Common myeloid progenitor, CD34-positive (primary cell): ENCODE results near the gene IGSF21.

ENCODE experiments used
- CTCF ChIA-PET: fragments of 350-600 bp; sonication (Branson Sonifier 250); formaldehyde crosslinking; loops from one replicate; lab custom pipeline; 2021; ENCODE audit warnings: antibody characterized with exemption; lab: Charles Lee
- POLR2A ChIA-PET: fragments of 350-600 bp; sonication (Branson Sonifier 250); formaldehyde crosslinking; loops from one replicate; lab custom pipeline; 2021; ENCODE audit warnings: antibody characterized with exemption; lab: Charles Lee
- DNase-seq, 3 donors: peaks; one replicate each; pipeline versions ENCODE4 v3.0.0 to v3.0.0-alpha.2; 2013
- H3K27ac ChIP-seq, 2 experiments: 1 replicate in 1 of 2; 2 replicates in 1 of 2; pipeline ENCODE4 v1.7.0; 2013; ENCODE audit warnings: inconsistent platforms in 2 of 2, low read length in 2 of 2, mild to moderate bottlenecking in 2 of 2, low read depth in 1 of 2, moderate library complexity in 1 of 2; ENCODE audit not compliant: severe bottlenecking in 2 of 2, insufficient read depth in 1 of 2, poor library complexity in 1 of 2
- H3K27me3 ChIP-seq, 5 experiments: replicated peaks in 2 of 5; 1 replicate in 3 of 5; 2 replicates in 2 of 5; pipeline versions ENCODE4 v1.6.1 to v1.7.0; 2013; ENCODE audit warnings: low read length in 4 of 5, mild to moderate bottlenecking in 2 of 5, moderate library complexity in 2 of 5, inconsistent platforms in 1 of 5; ENCODE audit not compliant: insufficient read depth in 5 of 5, control insufficient read depth in 4 of 5
- H3K36me3 ChIP-seq, 4 experiments: 1 replicate in 2 of 4; 2 replicates in 2 of 4; pipeline versions ENCODE4 v1.6.1 to v1.7.0; 2013; ENCODE audit warnings: low read length in 3 of 4, control low read depth in 1 of 4, mild to moderate bottlenecking in 1 of 4; ENCODE audit not compliant: control insufficient read depth in 4 of 4, insufficient read depth in 4 of 4
- H3K4me1 ChIP-seq, 4 experiments: 1 replicate in 3 of 4; 2 replicates in 1 of 4; pipeline versions ENCODE4 v1.6.1 to v1.7.1; 2013; ENCODE audit warnings: low read length in 3 of 4, mild to moderate bottlenecking in 3 of 4, control low read depth in 1 of 4, inconsistent platforms in 1 of 4, moderate library complexity in 1 of 4; ENCODE audit not compliant: control insufficient read depth in 4 of 4, insufficient read depth in 4 of 4; ENCODE audit errors: control extremely low read depth in 1 of 4
- H3K4me3 ChIP-seq, 7 experiments: 1 replicate in 4 of 7; 2 replicates in 3 of 7; pipeline versions ENCODE4 v1.5.1 to v1.7.0; 2013; ENCODE audit warnings: mild to moderate bottlenecking in 7 of 7, low read length in 6 of 7, moderate library complexity in 6 of 7, inconsistent platforms in 2 of 7, low read depth in 2 of 7, control low read depth in 1 of 7; ENCODE audit not compliant: insufficient read depth in 4 of 7, control insufficient read depth in 1 of 7; ENCODE audit errors: extremely low read depth in 1 of 7
- H3K9me3 ChIP-seq, 5 experiments: 1 replicate in 4 of 5; 2 replicates in 1 of 5; pipeline versions ENCODE4 v1.6.1 to v1.7.1; 2013; ENCODE audit warnings: low read length in 4 of 5, mild to moderate bottlenecking in 2 of 5, inconsistent platforms in 1 of 5, low read depth in 1 of 5, moderate library complexity in 1 of 5; ENCODE audit not compliant: control insufficient read depth in 4 of 5, insufficient read depth in 2 of 5; ENCODE audit errors: control extremely low read depth in 1 of 5
- WGBS: methylation state at CpG from one replicate; pipeline ENCODE4 v1.1.5; 2013; ENCODE audit not compliant: insufficient coverage; 5-methylcytosine and 5-hydroxymethylcytosine counted together

IGSF21 gene

DNA sequence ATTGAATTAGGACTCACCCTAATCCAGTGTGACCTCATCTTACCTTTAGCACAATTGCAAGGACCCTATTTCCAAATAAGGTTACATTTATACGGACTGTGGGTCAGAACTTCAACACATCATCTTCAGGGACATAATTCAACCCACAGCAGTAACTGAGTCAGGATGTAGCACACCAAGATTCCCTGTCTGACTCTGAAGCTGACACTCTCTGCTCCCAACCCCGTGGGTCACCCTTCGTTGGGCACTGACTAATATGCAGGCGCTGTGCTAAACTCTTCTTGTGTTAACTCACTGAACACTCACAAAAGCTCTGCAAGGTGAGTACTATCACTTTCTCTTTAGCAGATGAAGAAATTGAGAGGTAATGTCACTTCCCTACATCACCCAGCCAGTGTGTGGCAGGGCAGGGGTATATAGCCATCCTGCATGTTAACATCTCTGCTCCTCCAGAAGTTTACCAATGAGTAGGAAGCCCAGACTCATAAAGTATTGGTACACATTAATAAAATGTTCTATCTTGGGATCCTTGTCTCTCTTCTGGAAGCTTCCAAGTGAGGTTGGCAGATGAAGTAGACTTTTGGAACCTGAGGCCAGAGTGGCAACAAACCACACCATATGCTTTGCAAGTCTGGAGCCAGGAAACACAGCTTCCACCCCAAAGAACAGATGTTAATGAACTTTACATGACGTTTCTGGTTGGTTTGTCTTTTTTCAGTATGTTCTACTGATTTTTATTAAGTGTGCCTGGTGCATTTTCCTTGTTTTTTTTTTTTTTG is 233.9 kb downstream of the IGSF21 start:
- POLR2A ChIA-PET = no interaction called here
- Histone ChIP-seq H3K9me3 (no peaks in the 10 kb centered on the region), H3K36me3 (no peaks in the 10 kb centered on the region), H3K27me3 (peaks cover 0 to 11% (median 0%) of the 10 kb centered on the region in 5 experiments), H3K4me3 (no peak overlapping the region), H3K27ac (no peak overlapping the region), H3K4me1 (no peaks in the 10 kb centered on the region)
- WGBS = 87% methylated on average over 4 of the region's 5 CpGs
- CTCF ChIA-PET = no interaction called here
- no peak for DNase-seq

DNA sequence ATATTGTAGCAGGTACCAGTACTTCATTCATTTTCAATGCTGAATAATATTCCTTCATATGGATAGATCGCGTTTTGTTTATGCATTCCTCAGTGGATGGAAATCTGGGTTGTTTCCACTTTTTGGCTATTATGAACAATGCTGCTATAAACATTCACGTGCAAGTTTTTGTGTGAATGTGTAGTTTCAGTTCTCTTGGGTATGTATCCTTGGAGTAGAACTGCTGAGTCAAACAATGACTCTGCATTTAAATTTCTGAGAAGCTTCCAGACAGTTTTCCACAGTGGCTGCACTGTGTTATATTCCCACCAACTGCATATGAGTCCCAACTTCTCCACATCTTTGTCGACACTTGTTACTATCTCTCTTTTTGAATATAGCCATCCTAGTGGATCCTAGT is 235.1 kb downstream of the IGSF21 start:
- H3K4me3 ChIP-seq = no peak overlapping the region
- 86% methylated on average over 1 of the region's 4 CpGs for WGBS
- no peak for DNase-seq
- H3K36me3 ChIP-seq = no peaks in the 10 kb centered on the region
- CTCF ChIA-PET = no interaction called here
- no peaks in the 10 kb centered on the region for H3K9me3 ChIP-seq
- POLR2A ChIA-PET = no interaction called here
- H3K27ac ChIP-seq = no peak overlapping the region
- peaks cover 0 to 11% (median 0%) of the 10 kb centered on the region in 5 experiments for H3K27me3 ChIP-seq
- no peaks in the 10 kb centered on the region for H3K4me1 ChIP-seq

DNA sequence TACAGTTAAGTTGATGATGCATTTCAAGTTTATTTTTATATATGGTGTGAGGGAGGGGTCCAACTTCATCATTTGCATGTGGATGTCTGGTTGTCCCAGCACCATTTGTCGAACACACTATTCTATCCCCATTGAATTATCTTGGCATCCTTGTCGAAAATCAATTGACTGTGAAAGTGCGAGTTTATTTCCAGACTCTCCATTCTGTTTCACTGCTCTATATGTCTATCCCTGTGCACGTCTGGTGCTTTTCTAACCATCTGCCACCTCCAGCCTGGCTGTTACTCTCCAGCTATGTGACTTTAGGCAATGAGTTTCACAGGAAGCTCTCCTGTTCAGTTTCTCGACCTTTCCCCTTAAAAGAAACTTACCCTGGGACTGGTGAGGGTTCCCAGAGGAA is 236.0 kb downstream of the IGSF21 start:
- Histone ChIP-seq H3K27me3 (peaks cover 0 to 17% (median 0%) of the 10 kb centered on the region in 5 experiments), H3K27ac (no peak overlapping the region), H3K4me1 (no peaks in the 10 kb centered on the region), H3K9me3 (no peaks in the 10 kb centered on the region), H3K36me3 (no peaks in the 10 kb centered on the region), H3K4me3 (no peak overlapping the region)
- POLR2A ChIA-PET = no interaction called here
- DNase-seq = no peak
- 85% methylated on average over 5 of the region's 5 CpGs for WGBS
- CTCF ChIA-PET = no interaction called here

DNA sequence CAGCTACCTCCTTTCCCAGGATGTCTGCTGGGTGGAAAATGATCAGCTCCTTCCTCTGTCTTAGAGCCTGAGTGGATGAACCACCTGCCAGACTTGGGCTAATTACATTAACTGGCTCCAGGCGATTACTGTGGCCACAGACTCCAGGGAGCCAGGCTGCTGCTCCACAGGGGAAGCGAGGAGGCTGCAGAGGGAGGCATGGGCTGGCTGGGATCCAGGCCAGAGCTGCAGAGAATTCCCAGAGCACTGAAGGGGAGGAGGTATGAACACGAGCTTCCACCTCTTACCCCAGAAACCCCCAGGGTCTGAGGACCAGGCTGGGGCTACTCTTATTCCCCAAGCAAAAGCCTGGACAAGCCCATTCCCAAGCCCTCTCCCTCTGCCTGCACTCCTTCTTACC is 237.2 kb downstream of the IGSF21 start:
- CTCF ChIA-PET = no interaction called here
- Histone ChIP-seq H3K27ac (no peak overlapping the region), H3K4me1 (no peaks in the 10 kb centered on the region), H3K9me3 (no peaks in the 10 kb centered on the region), H3K27me3 (peaks cover 0 to 18% (median 0%) of the 10 kb centered on the region in 5 experiments), H3K4me3 (no peak overlapping the region), H3K36me3 (no peaks in the 10 kb centered on the region)
- POLR2A ChIA-PET = no interaction called here
- DNase-seq = no peak
- WGBS = 54% methylated on average over 3 of the region's 3 CpGs

DNA sequence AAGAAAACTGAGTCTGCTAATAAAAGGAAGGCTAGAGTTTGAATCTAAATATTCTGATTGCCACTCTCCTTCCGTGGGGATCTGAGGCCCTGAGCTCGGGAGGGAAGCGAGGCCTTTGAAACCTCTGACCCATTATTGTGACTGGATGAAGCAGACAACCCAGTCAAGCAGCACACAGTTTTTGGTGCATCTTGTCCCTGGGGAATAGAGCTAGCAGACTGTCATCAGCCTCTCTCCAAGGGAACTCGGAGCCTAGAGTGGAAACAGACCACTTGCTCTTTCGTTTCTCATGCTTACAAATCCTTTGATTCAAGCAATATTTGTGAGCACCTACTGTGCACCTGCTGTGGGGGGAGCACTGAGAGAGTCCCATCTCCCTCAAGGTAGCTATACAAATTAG is 240.0 kb downstream of the IGSF21 start:
- Histone ChIP-seq H3K27ac (no peak overlapping the region), H3K36me3 (no peaks in the 10 kb centered on the region), H3K4me3 (no peak overlapping the region), H3K27me3 (peaks cover 0 to 41% (median 3%) of the 10 kb centered on the region in 5 experiments), H3K9me3 (no peaks in the 10 kb centered on the region), H3K4me1 (no peaks in the 10 kb centered on the region)
- CTCF ChIA-PET = no interaction called here
- no peak for DNase-seq
- POLR2A ChIA-PET = no interaction called here
- WGBS = 89% methylated on average over 4 of the region's 5 CpGs

DNA sequence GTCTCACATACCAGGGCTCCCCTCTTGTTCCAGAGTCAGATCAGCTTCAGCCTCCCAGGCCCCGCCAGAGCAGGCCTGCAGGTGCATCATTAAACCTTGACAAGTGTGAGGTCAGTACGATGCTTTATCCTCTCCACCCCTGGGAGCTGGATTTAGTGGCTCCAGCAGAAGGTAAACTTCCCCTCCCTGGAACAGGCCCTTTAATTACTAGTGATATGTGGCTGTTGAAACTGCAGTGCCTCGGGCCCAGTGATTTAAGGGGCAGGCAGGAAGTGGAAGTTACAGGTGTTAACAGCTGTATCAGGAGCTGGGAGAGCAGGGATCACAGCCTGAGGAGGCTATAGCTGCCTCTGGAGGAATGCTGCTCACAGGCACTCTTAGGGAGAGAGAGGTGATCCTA is 240.8 kb downstream of the IGSF21 start:
- Histone ChIP-seq H3K9me3 (no peaks in the 10 kb centered on the region), H3K27me3 (peaks cover 0 to 49% (median 3%) of the 10 kb centered on the region in 5 experiments), H3K36me3 (no peaks in the 10 kb centered on the region), H3K4me3 (no peak overlapping the region), H3K4me1 (no peaks in the 10 kb centered on the region), H3K27ac (no peak overlapping the region)
- POLR2A ChIA-PET = no interaction called here
- CTCF ChIA-PET = no interaction called here
- no peak for DNase-seq
- 21% methylated on average over 3 of the region's 3 CpGs for WGBS

DNA sequence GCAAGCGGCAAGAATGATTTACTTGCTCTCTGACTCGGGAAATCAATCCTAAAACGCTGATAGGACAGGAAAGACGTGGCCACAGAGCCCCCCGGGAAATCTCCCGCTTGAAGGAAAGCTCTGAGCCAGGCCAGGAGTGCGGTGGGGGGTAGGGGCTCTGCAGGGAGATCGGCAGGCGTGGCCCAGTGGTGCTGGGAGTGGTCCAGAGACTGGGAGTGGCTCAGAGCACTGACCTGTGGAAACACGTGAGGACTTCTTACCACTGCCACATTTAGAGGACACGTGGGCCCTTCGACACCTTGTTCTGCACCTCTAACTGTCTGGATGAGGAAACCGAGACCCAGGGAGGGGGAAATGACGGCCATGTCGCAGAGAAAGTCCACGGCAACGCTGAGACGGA is 243.1 kb downstream of the IGSF21 start:
- ChIA-PET CTCF (no interaction called here), POLR2A (no interaction called here)
- 51% methylated on average over 13 of the region's 18 CpGs for WGBS
- no peaks in the 10 kb centered on the region for H3K9me3 ChIP-seq
- no peaks in the 10 kb centered on the region for H3K4me1 ChIP-seq
- H3K4me3 ChIP-seq = no peak overlapping the region
- DNase-seq = no peak
- peaks cover 0 to 47% (median 3%) of the 10 kb centered on the region in 5 experiments for H3K27me3 ChIP-seq
- H3K27ac ChIP-seq = no peak overlapping the region
- H3K36me3 ChIP-seq = no peaks in the 10 kb centered on the region
